Neural cell (in vitro differentiated cells): ENCODE data around the gene ATE1. TPM values are rescaled to one million over a fixed set of nuclear protein-coding genes. Genes with fewer than 3 reads are reported as not detected.

Experiments used
- H2AFZ ChIP-seq: fragments of 200-600, 300-800 bp; sonication (generic), shearing (Covaris generic); 2 replicates; pipeline ENCODE4 v1.6.0; 2014; ENCODE audit warnings: low read depth, mild to moderate bottlenecking, antibody characterized with exemption, low read length, moderate library complexity
- H3F3A ChIP-seq: fragments of 200-600 bp; shearing (Covaris generic); 2 replicates; pipeline ENCODE4 v1.6.1; 2016; ENCODE audit warnings: mild to moderate bottlenecking, moderate library complexity, mixed read lengths, antibody characterized with exemption, low read length; ENCODE audit not compliant: insufficient read depth, poor library complexity, severe bottlenecking
- H3K27ac ChIP-seq: fragments of 200-600, 300-800 bp; sonication (generic), shearing (Covaris generic); 2 replicates; pipeline ENCODE4 v1.5.1; 2014; ENCODE audit warnings: mild to moderate bottlenecking, low read length, moderate library complexity
- H3K27me3 ChIP-seq: fragments of 300-800, 200-600 bp; sonication (generic), shearing (Covaris generic); 2 replicates; pipeline ENCODE4 v1.6.0; 2014; ENCODE audit warnings: mild to moderate bottlenecking, low read depth, low read length, moderate library complexity; ENCODE audit not compliant: insufficient read depth
- H3K36me3 ChIP-seq: fragments of 300-800, 200-600 bp; sonication (generic), shearing (Covaris generic); 2 replicates; pipeline ENCODE4 v1.5.1; 2014; ENCODE audit warnings: mild to moderate bottlenecking, antibody characterized with exemption, low read length, moderate library complexity; ENCODE audit not compliant: insufficient read depth
- H3K4me2 ChIP-seq: fragments of 300-800, 200-600 bp; sonication (generic), shearing (Covaris generic); 2 replicates; pipeline ENCODE4 v1.6.0; 2014; ENCODE audit warnings: mild to moderate bottlenecking, low read length
- H3K4me3 ChIP-seq: fragments of 300-800, 200-600 bp; sonication (generic), shearing (Covaris generic); 2 replicates; pipeline ENCODE4 v1.5.1; 2014; ENCODE audit warnings: mild to moderate bottlenecking, low read length, moderate library complexity
- H3K79me2 ChIP-seq: fragments of 200-600 bp; shearing (Covaris generic); replicated peaks from 2 replicates; pipeline ENCODE4 v1.6.0; 2014; ENCODE audit warnings: mild to moderate bottlenecking, low read length, moderate library complexity; ENCODE audit not compliant: insufficient read depth
- H3K9ac ChIP-seq: fragments of 300-800, 200-600 bp; sonication (generic), shearing (Covaris generic); 2 replicates; pipeline ENCODE4 v1.6.1; 2016; ENCODE audit warnings: mild to moderate bottlenecking, low read length, mixed read lengths
- H3K9me2 ChIP-seq: fragments of 200-600 bp; shearing (Covaris generic); 2 replicates; pipeline ENCODE4 v1.6.1; 2016; ENCODE audit warnings: mild to moderate bottlenecking, low read length, mixed read lengths; ENCODE audit not compliant: insufficient read depth
- H3K9me3 ChIP-seq: fragments of 200-600, 300-800 bp; sonication (generic), shearing (Covaris generic); 2 replicates; pipeline ENCODE4 v1.6.1; 2016; ENCODE audit warnings: mild to moderate bottlenecking, mixed run types, low read length, moderate library complexity, mixed read lengths
- H4K20me1 ChIP-seq: fragments of 200-600 bp; shearing (Covaris generic); 2 replicates; pipeline ENCODE4 v1.6.1; 2016; ENCODE audit warnings: mild to moderate bottlenecking, mixed run types; ENCODE audit not compliant: insufficient read depth
- EP300 ChIP-seq: fragments of 450-650 bp; conservative IDR thresholded peaks from 2 replicates; pipeline ENCODE4 v1.6.1; 2014; ENCODE audit warnings: antibody characterized with exemption, mild to moderate bottlenecking, moderate library complexity; ENCODE audit not compliant: poor library complexity, severe bottlenecking
- EZH2 ChIP-seq: fragments of 200-600, 300-800 bp; shearing (Covaris generic), sonication (generic); IDR thresholded peaks from 2 replicates; pipeline ENCODE4 v1.6.1; 2014; ENCODE audit warnings: antibody characterized with exemption, low read length, borderline replicate concordance, mild to moderate bottlenecking; ENCODE audit not compliant: insufficient read depth, poor library complexity, severe bottlenecking
- MXI1 ChIP-seq: fragments of 450-650 bp; conservative IDR thresholded peaks from 2 replicates; pipeline ENCODE4 v1.6.1; 2014; ENCODE audit warnings: antibody characterized with exemption, mild to moderate bottlenecking; ENCODE audit not compliant: poor library complexity, severe bottlenecking
- POLR2AphosphoS5 ChIP-seq: IDR thresholded peaks from 2 replicates; pipeline ENCODE4 v1.6.1; 2012
- RAD21 ChIP-seq: fragments of 450-650 bp; conservative IDR thresholded peaks from 2 replicates; pipeline ENCODE4 v1.6.1; 2014; ENCODE audit warnings: antibody characterized with exemption, mild to moderate bottlenecking, moderate library complexity
- REST ChIP-seq: IDR thresholded peaks from 2 replicates; pipeline ENCODE4 v1.6.1; 2012; ENCODE audit warnings: borderline replicate concordance
- SMC3 ChIP-seq: fragments of 450-650 bp; conservative IDR thresholded peaks from 2 replicates; pipeline ENCODE4 v1.6.1; 2014; ENCODE audit warnings: antibody characterized with exemption, mild to moderate bottlenecking, moderate library complexity; ENCODE audit not compliant: poor library complexity
- TAF1 ChIP-seq: IDR thresholded peaks from 2 replicates; pipeline ENCODE4 v1.6.1; 2012; ENCODE audit warnings: low read depth
- polyA plus RNA-seq: library from polyadenylated mRNA; depleted of rRNA; stranded (reverse); fragments of >200 nt; gene quantifications from 2 replicates; pipeline ENCODE4 v1.2.3, GENCODE V29; 2014
- TF ChIP-seq, protein P1 (sequence below): fragments of 450-650 bp; IDR thresholded peaks from 2 replicates; pipeline ENCODE4 v1.5.1; 2014; ENCODE audit warnings: antibody characterized with exemption, mild to moderate bottlenecking, moderate library complexity; ENCODE audit not compliant: poor library complexity, severe bottlenecking

ATE1 gene
- polyA plus RNA-seq, 1 donor from 2014 or later = 23.7 TPM

DNA sequence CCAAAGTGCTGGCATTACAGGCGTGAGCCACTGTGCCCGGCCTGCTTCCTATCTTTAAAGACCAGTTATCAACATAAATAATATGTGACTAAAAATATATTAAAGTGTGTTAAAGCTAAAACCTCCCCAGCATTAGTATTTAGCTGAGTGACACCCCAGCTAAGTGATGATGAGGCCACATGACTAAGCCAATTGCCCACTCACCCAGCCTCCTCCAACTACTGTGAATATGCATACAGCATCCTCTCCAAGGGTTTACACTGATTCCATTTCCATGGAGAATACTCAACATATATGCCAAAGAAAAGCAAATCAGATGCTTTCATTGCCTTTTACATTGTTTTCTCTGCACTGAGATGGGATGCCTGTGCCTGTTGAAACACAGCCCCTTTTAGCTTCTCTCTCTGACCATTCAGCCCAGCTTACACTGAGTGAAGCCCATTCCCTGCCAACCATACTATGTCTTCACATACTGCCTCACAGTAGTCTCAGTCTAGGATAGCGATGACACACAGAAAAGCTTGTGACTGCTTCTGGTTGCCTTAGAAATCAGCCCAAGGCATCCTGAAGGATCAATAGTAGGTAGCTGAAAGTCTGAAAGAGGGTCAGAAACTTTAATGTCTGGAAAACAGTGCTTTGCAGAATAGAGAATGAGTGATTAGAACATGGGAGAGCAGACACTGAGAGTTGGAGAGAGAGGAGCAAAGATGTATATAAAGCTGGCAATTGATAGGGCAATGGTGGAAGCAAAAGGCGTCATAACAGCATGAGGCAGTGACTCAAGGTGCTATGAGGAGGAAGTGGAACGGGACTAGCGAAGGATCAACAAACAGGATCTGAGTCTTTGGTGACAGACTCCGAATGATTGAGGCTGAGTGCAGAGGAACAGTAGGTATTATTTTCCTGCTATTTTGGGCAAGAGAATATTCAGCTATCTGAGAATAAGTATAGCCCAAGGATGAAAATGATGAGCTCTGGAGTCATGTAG, 19.8 kb upstream of the ATE1 start:
- H3K36me3 ChIP-seq = no peaks in the 10 kb centered on the region
- no peak overlapping the region for H3K4me3 ChIP-seq
- no peak overlapping the region for H3K4me2 ChIP-seq
- no peak overlapping the region for H3K27ac ChIP-seq
- no peaks in the 10 kb centered on the region for H3K27me3 ChIP-seq
- TF ChIP-seq SMC3 = no peak
- H2AFZ ChIP-seq = no peak overlapping the region
- no peaks in the 10 kb centered on the region for H3K9me2 ChIP-seq
- H3K79me2 ChIP-seq = no peaks in the 10 kb centered on the region
- H3K9me3 ChIP-seq = no peaks in the 10 kb centered on the region
- no peaks in the 10 kb centered on the region for H4K20me1 ChIP-seq
- no peak overlapping the region for H3K9ac ChIP-seq
- no peaks in the 10 kb centered on the region for H3F3A ChIP-seq

DNA sequence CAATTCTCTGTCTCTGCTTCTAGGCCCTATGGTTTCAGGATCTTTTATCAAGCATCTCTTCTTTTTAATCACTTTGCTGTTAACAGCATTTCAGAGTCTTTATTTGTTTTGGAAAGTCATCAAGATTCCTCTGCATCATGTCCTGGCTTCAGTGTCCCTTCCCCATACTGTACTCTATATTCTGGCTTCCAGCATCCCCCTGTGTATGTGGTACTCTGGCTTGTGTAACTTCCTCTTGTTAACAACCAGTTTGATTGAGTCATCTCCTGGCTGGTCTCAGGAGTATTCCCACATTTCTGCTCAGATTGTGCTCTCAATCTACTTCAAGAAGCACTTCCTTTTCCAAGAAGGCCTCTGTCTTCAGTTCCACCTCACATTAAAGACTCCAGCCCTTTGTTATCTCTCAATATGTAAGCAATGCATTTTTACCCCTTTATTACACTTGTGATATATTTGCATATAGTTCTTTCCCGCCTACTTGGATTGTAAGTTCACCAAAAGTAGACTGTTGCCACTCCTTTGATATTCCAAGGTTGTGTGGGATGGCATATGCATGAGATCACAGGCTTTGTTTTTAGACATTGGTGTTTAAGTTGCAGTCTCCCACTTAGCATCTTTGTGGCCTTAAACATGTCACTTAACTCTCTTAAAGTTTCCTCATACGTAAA, 15.1 kb upstream of the ATE1 start:
- Histone ChIP-seq H2AFZ (no peak overlapping the region), H3K9ac (no peak overlapping the region), H4K20me1 (no peaks in the 10 kb centered on the region), H3K4me3 (no peak overlapping the region), H3K36me3 (no peaks in the 10 kb centered on the region), H3F3A (no peaks in the 10 kb centered on the region), H3K27ac (no peak overlapping the region), H3K79me2 (no peaks in the 10 kb centered on the region), H3K27me3 (no peaks in the 10 kb centered on the region), H3K9me2 (no peaks in the 10 kb centered on the region), H3K9me3 (no peaks in the 10 kb centered on the region), H3K4me2 (no peak overlapping the region)
- TF ChIP-seq RAD21 (no peak), EP300 (no peak), EZH2 (no peak)

DNA sequence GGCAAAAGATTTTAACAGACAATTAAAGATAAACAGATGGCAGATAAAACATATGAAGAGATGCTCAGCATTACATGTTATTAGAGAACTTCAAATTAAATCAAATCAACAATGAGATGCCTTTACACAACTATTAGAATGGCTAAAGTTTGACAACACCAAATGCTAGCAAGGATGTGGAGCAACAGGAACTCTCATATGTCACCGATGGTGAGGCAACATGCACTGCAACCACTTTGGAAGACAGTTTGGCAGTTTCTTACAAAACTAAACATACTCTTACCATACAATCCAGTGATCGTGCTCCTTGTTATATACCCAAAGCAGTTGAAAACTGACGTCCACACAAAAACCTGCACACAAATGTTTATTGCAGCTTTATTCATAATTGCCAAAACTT, 13.7 kb upstream of the ATE1 start:
- H3K9me3 ChIP-seq = no peaks in the 10 kb centered on the region
- no peaks in the 10 kb centered on the region for H3K36me3 ChIP-seq
- H3K9ac ChIP-seq = no peak overlapping the region
- no peak overlapping the region for H2AFZ ChIP-seq
- no peak overlapping the region for H3K27ac ChIP-seq
- H3K4me3 ChIP-seq = no peak overlapping the region
- H3F3A ChIP-seq = no peaks in the 10 kb centered on the region
- H3K9me2 ChIP-seq = no peaks in the 10 kb centered on the region
- H3K27me3 ChIP-seq = no peaks in the 10 kb centered on the region
- TF ChIP-seq EZH2 = no peak
- TF ChIP-seq SMC3 = no peak
- TF ChIP-seq EP300 = no peak
- TF ChIP-seq POLR2AphosphoS5 = no peak
- no peak for TF ChIP-seq REST
- no peak for TF ChIP-seq TAF1
- TF ChIP-seq, protein P1, sequence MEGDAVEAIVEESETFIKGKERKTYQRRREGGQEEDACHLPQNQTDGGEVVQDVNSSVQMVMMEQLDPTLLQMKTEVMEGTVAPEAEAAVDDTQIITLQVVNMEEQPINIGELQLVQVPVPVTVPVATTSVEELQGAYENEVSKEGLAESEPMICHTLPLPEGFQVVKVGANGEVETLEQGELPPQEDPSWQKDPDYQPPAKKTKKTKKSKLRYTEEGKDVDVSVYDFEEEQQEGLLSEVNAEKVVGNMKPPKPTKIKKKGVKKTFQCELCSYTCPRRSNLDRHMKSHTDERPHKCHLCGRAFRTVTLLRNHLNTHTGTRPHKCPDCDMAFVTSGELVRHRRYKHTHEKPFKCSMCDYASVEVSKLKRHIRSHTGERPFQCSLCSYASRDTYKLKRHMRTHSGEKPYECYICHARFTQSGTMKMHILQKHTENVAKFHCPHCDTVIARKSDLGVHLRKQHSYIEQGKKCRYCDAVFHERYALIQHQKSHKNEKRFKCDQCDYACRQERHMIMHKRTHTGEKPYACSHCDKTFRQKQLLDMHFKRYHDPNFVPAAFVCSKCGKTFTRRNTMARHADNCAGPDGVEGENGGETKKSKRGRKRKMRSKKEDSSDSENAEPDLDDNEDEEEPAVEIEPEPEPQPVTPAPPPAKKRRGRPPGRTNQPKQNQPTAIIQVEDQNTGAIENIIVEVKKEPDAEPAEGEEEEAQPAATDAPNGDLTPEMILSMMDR = no peak
- no peak for TF ChIP-seq RAD21
- no peak for TF ChIP-seq MXI1
- H4K20me1 ChIP-seq = no peaks in the 10 kb centered on the region
- H3K4me2 ChIP-seq = no peak overlapping the region
- H3K79me2 ChIP-seq = no peaks in the 10 kb centered on the region
